Activated B cell treated with CpG ODN at 0.5 μM for 24 hours (primary cell): ENCODE results near the gene BNIP3. TPM values are rescaled to one million over a fixed set of nuclear protein-coding genes. Genes with fewer than 3 reads are reported as not detected.
A peak's percentile ranks its signal among the peaks of the same experiment; 100 is the strongest.

ENCODE experiments used
- ATAC-seq: fragments of 200-7000 bp; cut with Tn5 transposase; one replicate; pipeline ENCODE4 v1.10.0; 2021; ENCODE audit warnings: low read depth, mild to moderate bottlenecking, moderate library complexity
- CTCF ChIA-PET: fragments of 350-600 bp; sonication (Branson Sonifier 250); formaldehyde crosslinking; loops from one replicate; lab custom pipeline; 2021; ENCODE audit warnings: antibody characterized with exemption; lab: Charles Lee
- POLR2A ChIA-PET: fragments of 350-600 bp; sonication (Branson Sonifier 250); formaldehyde crosslinking; loops from one replicate; lab custom pipeline; 2021; ENCODE audit warnings: antibody characterized with exemption; lab: Charles Lee
- DNase-seq: peaks from one replicate; pipeline ENCODE4 v3.0.0; 2022
- H3K27ac Mint-ChIP-seq: one replicate; pipeline ENCODE4 v1.8.0; 2020; ENCODE audit warnings: mixed read lengths
- H3K27me3 Mint-ChIP-seq: one replicate; pipeline ENCODE4 v1.8.0; 2021; ENCODE audit warnings: mixed read lengths
- H3K36me3 Mint-ChIP-seq: one replicate; pipeline ENCODE4 v1.8.0; 2021; ENCODE audit warnings: low read depth, mixed read lengths
- H3K4me1 Mint-ChIP-seq: one replicate; pipeline ENCODE4 v1.8.0; 2021; ENCODE audit warnings: mixed read lengths
- H3K4me3 Mint-ChIP-seq: one replicate; pipeline ENCODE4 v1.8.0; 2020; ENCODE audit warnings: mild to moderate bottlenecking, mixed read lengths
- H3K9me3 Mint-ChIP-seq: one replicate; pipeline ENCODE4 v1.8.0; 2020; ENCODE audit warnings: mixed read lengths
- CTCF ChIP-seq: fragments of 200-600 bp; IDR thresholded peaks from one replicate; pipeline ENCODE4 v1.8.0; 2022; ENCODE audit warnings: antibody characterized with exemption, mild to moderate bottlenecking
- intact Hi-C: fragments of 100-400 bp; cut with micrococcal nuclease; formaldehyde crosslinking; loops from one replicate; pipeline ENCODE4 v1.15.1; 2024
- total RNA-seq: library from RNA; stranded (reverse); gene quantifications from 2 replicates; pipeline ENCODE4 v1.2.3, GENCODE V29; 2022

The BNIP3 gene
- total RNA-seq, 1 donor from 2014 or later, result 10.6 TPM

GRCh38 chr10:131928248-131929095 is 53.3 kb downstream of the BNIP3 start:
- CTCF ChIA-PET, result interaction anchor here (1.0 kb wide), 1 partner anchor 43 kb away, joined by 3 read pairs; no protein-coding TSS in a partner anchor
- H3K27me3 Mint-ChIP-seq, result no peaks in the 10 kb centered on the region
- H3K9me3 Mint-ChIP-seq, result peaks cover 5% of the 10 kb centered on the region
- ATAC-seq, result peak; percentile 87
- peaks cover 29% of the 10 kb centered on the region for H3K36me3 Mint-ChIP-seq
- POLR2A ChIA-PET, result interaction anchor here (0.9 kb wide), 1 partner anchor 29 kb away, joined by 3 read pairs; no protein-coding TSS in a partner anchor
- H3K4me3 Mint-ChIP-seq, result peak overlapping the region; percentile 74
- intact Hi-C loops, result no loop called here
- peak overlapping the region; percentile 88 for H3K27ac Mint-ChIP-seq
- H3K4me1 Mint-ChIP-seq, result peaks cover 58% of the 10 kb centered on the region
- DNase-seq, result no peak
- TF ChIP-seq CTCF, result no peak

GRCh38 chr10:131926743-131927595 is 54.8 kb downstream of the BNIP3 start:
- no peak for DNase-seq
- Mint-ChIP-seq H3K4me3 (no peak overlapping the region), H3K27ac (peak overlapping the region; percentile 26), H3K27me3 (no peaks in the 10 kb centered on the region), H3K4me1 (peaks cover 64% of the 10 kb centered on the region), H3K36me3 (peaks cover 32% of the 10 kb centered on the region), H3K9me3 (peaks cover 5% of the 10 kb centered on the region)
- intact Hi-C loops, result no loop called here
- ChIA-PET CTCF (no interaction called here), POLR2A (no interaction called here)
- TF ChIP-seq CTCF, result no peak
- no peak for ATAC-seq

GRCh38 chr10:131926253-131926652 is 55.5 kb downstream of the BNIP3 start:
- H3K4me3 Mint-ChIP-seq, result no peak overlapping the region
- ATAC-seq, result no peak
- intact Hi-C loops, result no loop called here
- TF ChIP-seq CTCF, result no peak
- peaks cover 32% of the 10 kb centered on the region for H3K36me3 Mint-ChIP-seq
- ChIA-PET POLR2A (no interaction called here), CTCF (no interaction called here)
- no peak overlapping the region for H3K27ac Mint-ChIP-seq
- no peaks in the 10 kb centered on the region for H3K27me3 Mint-ChIP-seq
- H3K4me1 Mint-ChIP-seq, result peaks cover 71% of the 10 kb centered on the region
- no peak for DNase-seq
- H3K9me3 Mint-ChIP-seq, result peaks cover 5% of the 10 kb centered on the region

GRCh38 chr10:131925716-131926115 is 56.0 kb downstream of the BNIP3 start:
- Mint-ChIP-seq H3K4me1 (peaks cover 75% of the 10 kb centered on the region), H3K27me3 (no peaks in the 10 kb centered on the region), H3K27ac (no peak overlapping the region), H3K4me3 (no peak overlapping the region), H3K36me3 (peaks cover 30% of the 10 kb centered on the region), H3K9me3 (peaks cover 5% of the 10 kb centered on the region)
- intact Hi-C loops, result loop anchor here (1.0 kb wide), 1 partner anchor 40 kb away; no protein-coding TSS in a partner anchor
- ChIA-PET POLR2A (no interaction called here), CTCF (no interaction called here)
- ATAC-seq (no peak), DNase-seq (no peak)
- TF ChIP-seq CTCF, result no peak
